Activated CD4-positive, alpha-beta T cell treated with anti-CD3 and anti-CD28 coated beads, Interleukin-2, amount 50 U/mL, for 16 hours (primary cell): Measurements from ENCODE around the gene ADD3.

Experiments
- DNase-seq: peaks from one replicate; pipeline ENCODE4 v3.0.0-alpha.2; 2020

ADD3 gene

DNA sequence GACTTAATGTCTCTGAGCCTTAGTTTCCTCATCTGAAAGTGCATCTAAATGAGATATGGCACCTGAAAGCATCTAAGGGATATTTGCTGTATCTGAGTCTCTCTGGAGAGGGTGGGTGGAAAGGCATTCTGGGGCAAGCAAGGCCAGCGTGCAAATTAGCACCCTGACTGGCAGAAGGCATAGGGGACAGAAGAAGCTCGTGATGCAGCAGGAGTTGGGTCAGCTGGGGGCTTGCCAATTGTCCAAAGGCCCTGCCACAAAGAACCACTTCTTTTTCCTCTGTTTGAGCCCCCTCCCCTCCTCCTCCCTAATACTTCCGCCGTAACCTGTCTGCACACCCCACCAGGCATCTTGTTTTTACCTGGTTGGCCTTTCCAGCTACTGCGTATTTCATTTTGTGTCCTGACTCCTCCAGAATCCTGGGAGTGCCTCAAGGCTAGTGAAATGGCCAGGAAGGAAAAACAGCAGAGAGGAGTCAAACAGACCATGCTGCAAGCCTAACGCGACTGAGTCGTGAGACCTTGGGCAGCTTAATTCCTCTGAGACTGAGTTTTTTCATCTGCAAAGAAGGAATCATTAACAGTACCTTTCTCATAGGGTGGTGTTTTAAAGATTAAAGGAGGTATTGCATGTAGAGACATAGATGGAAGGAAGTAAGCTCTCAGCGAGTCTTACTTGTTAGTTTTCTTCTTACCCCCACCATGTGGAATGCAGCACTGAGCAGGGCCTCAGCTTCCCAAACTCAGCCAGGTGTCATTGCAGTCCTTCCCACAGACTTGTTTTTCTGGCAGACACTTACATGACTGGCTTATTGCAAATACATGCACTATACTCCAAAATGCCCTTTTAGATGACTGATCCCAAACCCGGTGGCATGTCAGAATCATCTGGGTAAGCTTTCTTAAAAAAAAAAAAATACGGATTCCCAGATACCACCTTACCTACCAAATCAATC is 150.5 kb downstream of the ADD3 start:
- no peak for DNase-seq

DNA sequence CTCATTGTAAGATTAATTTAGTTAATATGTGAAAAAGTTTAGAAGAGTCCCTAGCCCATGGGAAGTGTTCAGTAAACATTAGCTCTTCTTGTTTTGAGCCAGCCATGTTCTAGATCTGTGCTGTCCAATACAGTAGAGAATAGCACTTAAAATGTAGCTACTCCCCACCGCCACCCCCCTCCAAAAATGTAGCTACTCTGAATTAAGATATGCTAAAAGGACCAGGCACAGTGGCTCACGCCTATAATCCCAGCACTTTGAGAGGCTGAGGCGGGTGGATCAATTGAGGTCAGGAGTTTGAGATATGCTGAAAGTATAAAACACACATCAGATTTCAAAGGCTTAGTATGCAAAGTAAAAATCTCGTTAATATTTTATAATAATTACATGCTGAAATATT is 152.3 kb downstream of the ADD3 start:
- no peak for DNase-seq

DNA sequence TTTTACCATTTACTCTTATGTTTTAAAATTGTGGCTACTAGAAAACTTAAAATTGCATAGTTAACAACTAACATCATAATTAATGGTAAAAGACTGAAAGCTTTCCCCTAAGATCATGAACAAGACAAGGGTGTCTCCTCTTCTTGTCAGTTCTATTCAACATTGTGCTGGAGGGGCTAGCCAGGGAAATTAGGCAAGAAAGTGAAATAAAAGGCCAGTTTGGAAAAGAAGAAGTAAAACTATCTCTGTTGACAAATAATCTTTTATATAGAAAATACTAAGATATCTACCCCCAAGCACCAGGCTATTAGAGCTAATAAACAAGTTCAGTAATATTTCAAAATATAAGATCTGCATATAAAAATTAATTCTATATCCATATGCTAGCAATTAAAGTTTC is 152.7 kb downstream of the ADD3 start:
- no peak for DNase-seq

DNA sequence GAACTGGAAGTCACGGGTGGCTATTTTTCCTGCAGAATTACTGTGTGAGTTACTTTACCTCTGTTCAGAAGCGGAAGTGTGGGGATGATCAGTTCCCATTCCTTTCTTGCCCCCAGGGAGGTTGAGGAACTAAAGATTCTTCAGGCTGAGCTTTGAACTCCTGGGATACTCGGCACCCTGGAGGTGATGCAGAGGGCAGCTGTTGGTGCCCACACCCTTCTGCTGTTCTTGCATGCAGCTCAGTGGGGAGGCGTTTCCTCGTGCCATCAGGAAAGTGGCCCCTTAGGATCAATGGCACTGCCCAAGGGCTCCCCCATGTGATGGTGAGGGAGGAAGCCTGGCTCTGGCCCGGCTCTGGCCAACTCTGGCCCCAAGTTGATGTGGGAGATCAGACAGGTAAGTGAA is 155.0 kb downstream of the ADD3 start:
- no peak for DNase-seq

DNA sequence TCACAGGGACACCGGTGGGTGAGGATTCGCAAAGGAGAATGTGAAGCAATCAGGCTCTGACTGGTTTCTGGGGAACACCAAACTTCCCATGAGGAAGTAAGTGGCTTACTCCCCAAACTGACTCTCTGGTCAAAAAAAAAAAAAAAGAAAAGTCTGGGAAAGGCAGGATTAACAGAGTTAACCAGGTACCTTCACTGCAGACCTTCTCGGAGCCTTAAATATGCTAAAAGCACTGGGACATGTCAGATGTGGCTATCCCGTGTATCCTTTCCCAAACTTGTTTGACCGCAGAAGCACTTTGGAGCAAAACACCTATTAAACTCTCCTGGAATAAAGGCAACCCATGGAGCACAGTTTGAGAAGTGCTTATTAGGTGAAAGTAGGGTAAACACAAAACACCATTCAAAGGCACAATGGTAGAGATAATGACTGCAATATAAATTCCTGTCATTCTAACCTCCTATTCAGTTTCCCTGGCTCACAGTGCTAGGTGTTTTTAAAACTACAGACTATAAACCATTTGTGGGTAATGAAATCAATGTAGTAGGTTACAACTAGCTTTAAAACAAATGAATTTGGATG is 155.5 kb downstream of the ADD3 start:
- no peak for DNase-seq

DNA sequence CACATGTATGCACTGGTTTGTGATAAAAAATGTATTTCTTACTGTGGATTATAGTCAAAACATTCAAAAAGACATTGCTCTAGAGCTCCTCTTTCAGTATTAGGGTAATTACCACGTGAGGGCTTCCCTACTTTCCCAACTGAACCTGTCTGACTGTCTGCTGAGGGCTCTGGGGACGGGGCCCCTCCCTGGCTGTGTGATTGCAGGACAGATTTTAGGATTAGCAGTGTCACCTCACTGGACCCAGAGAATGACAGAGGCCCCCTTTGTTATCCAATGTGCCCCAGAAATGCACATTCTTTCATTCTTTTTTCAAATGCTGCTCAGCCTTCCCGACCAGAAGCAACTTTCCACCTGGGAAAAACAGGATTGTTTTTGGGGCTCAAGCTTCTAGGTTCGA is 156.1 kb downstream of the ADD3 start:
- DNase-seq: no peak

DNA sequence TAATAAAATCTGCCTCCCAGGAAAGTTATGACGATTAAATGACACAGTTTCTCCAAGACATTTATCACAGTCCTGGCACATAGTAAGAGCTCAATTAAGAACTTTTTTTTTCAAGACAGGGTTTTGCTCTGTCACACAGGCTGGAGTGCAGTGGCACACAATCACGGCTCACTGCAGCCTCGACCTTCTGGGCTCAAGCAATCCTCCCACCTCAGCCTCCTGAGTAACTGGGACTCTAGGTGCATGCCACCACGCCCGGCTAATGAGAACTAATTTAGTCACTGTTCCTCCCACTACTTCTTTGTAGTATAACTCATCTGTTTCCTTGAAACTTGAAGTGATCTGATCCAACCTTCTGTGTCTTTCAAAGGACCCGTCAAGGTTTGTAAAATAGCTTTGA is 157.5 kb downstream of the ADD3 start:
- no peak for DNase-seq

DNA sequence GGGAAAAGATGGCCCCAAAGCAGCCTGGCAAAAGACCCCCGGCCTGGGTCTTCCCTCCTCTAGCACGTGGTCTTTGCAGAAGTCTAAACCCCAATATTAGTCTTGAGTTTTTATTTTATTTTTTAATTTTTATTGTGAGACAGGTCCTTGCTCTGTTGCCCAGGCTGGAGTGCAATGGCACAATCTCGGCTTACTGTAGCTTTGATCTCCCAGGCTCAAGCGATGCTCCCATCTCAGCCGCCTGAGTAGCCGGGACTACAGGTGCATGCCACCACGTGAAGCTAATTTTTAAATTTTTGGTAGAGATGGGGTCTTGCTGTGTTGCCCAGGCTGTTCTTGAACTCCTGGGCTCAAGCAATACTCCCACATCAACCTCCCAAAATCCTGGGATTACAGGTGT is 159.4 kb downstream of the ADD3 start:
- no peak for DNase-seq

DNA sequence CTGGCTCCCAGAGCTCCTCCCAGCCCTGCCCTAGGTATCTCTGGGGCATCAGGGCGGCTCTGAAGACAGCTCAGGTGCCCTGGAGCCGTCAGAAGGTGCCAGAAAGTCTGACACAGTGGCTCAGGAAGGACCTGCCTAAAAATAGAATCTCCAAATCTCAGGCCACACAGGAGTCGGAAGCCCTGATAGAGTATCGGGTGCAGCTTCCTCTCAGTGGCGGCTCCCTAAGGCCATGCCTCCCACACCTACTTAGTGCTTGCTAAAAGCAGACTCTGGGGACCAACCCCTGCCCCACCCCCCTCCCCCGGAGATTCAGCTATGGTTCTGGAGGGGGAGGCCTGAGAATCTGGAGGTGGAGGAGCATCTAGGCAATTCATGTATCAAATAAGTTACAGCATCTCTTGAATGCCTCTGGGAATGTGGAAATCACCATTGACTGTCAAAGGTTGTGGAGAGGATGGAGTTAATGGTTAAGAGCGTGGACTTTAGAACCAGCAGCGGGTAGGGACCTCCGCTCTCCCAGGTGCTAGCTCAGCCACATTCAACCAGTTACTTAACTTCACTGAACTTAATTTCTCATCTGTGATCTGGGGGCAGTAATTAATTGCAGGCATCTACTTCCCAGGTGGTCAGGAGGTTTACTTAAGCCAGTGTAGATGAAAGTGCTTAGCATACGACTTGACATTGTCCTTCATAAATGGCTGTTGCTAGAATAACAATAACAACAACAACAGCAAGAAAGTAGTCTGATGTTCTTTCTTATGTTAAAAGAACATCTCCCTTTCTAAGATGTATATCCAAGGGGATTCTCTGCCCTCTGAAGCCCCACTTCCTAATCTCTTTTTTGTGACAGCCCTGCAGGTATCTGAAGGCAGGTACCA is 161.1 kb downstream of the ADD3 start:
- DNase-seq: no peak

DNA sequence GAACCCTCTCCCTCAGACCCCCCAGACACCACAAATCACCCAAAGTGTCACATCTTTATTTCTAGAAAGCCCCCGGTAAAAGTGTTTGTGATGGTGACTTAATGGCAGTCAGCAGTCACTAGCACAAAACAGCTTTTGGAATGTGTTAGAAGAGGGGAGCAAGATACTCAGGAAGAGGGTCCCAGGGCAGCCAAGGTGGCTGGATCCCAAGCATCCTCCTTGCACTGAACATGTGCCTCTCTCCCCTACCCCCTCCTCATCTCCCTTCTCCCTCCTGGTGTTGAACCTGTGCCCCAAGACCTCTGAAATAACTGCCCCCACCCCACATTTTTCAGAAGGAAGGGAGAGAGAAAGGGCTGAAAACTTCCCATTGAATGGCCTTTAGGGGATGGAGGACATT is 161.8 kb downstream of the ADD3 start:
- DNase-seq: no peak

DNA sequence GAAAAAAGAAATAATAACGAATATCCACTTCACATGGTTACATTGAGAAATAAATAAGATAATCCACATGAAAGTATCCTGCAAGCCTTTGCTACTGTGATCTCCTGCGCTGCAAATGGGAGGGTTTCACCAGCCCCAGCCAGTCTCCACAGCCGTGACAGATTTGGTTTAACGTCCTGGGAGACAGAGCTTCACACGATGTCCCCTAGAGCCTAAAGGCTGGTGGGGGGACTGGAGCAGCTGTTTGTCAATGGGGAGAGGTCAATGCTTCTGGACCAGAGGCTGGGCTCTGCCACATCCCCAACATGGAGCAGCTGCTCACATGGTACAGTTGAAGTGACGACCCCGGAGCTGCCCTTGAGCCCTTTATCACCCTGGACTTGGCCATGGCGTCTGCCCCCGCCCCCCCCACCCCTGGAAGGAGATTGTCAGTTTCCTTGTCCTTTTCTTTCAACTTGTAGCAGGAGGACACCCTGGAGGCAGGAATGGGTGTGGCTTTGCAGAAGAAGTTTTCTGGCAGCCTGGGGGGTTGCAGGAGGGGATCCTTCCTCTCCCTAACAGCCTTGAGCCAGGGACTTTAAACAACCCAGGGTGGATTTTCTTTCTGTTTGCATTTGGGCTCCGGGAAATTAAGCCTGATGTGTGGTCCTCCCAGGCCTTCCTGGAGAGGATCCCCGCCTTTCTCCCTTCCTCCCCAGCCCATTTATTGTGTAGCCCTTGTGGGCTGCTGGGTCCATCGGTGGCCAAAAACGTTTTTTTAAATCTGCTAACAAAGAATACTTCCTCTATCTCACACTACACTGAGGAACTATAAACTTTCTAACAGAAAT is 162.6 kb downstream of the ADD3 start:
- DNase-seq: no peak

DNA sequence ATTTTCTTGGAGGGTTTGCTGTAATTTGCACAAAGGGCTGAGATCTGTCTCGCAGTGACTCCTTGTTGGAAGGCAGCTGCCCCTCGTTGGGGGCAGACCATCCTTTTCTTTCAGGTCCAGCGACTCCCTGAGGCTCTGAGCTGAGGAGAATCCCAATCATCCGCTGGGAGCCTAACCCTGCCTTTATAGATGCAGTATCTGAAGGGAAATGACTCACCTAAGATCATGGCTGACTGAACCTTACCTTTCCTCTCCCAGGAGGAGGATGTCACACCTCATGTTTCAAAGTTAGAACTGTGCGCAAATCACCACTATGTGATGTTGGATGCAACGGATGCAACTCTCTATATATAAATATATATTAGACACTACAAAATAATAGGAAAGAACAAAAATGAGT is 163.2 kb downstream of the ADD3 start:
- DNase-seq: no peak

DNA sequence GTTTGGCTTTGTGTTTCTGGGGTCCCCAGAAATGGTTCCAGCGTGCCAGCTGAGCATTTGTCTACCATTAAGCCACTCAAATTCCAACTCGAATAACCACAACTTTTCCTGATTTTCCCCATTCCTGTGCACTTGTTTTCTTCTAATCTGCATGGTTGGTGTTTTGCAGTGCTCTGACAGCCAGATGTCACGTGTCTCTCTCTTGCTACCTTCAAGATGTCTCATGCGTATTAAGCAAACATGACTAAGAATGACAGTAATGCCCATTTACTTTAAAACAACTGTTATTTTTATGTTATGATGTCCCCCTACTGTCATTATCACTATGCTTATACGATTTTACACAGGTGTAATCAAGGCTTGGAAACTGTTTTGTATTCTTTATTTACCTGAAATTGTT is 164.4 kb downstream of the ADD3 start:
- DNase-seq: no peak

DNA sequence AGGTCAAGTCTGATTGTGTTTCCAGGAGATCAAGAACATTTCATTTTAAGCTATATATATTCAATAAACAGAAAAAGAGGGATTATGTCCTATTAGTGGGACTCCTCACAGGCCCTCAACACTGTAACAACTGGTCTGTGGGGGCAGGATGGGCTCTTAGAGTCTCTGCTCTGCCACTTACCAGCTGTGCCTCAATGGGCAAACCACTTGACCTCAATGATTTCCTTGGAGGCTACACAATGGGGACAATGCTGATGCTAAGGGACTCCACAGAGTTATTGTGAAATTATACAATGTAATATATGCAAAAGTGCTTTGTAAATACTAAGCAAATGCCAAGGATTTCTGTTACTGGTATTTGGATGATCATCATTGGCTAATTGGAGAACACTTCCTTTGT is 166.4 kb downstream of the ADD3 start:
- no peak for DNase-seq

DNA sequence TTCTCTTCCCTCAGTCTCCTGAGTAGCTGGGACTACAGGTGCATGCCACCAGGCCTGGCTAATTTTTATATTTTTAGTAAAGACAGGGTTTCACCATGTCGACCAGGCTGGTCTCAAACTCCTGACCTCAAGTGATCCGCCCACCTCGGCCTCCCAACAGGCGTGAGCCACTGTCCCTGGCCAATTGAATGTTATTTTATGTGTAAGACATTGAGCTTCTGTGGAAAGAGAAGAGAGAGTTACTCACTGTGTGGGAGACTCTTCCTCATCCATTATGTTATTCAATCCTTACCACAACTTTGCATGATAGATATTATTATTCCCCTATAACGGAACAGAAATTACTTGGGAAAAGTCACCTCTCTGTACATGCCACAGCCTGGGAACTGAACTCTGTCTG is 167.0 kb downstream of the ADD3 start:
- no peak for DNase-seq

DNA sequence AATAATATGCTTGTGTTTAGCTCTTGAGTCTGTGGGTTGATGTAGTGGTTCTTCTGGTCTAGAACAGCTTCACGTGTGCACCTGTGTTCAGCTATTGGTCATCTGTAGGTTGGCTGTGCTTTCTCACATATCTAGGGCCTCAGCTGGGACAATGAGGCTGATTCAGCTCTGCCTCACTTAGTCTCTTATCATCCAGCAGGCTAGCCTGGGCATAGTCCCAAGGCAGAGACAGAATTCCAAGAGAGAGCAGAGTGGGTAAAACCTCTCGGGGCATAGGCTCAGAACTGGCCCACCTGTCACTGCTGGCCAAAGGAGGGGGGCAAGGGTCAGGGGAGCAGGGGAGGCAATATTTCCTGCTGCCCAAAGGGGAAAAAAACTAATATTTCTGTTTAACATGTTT is 167.6 kb downstream of the ADD3 start:
- no peak for DNase-seq

DNA sequence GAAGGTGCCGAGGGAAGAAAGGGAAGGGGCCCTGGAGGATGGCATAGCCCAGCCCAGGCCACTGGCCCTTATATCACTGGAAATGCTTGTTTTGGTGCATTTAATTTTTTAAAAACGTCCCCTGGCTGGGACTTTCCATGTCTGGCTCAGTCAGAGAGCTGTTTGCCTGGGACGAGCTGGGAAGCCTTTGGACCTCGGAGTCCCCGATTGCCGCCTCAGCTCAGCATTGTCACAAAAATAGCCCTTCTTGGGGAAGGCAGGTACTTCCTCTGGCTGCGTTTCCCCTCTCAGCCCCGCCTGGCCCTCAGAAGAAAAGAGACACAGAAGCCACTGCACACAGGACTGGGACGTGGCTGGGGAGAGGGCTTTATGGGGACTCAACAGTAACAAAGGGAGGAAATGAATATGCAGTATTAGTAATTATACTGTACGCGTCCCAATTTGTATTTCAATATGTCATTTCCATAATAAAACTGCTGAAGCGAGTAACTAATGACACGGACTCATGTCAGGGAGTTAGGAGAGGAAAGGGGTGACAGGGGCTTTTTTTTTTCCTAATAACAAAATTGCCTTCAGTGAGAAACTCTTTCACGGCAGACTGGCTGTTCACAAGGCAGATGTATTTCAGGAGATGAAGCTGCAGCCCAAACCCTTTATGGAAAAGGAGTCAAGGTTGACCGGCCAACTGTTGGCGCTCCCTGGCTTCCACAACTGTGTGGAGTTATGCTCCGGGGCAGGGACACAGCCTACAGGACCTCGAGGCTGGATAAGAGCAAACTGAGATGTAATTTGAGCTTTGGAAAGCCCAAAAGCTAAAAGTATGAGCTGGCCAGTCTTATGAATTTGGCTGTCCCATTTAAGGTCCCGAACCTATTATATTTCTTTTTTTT is 168.6 kb downstream of the ADD3 start:
- no peak for DNase-seq

DNA sequence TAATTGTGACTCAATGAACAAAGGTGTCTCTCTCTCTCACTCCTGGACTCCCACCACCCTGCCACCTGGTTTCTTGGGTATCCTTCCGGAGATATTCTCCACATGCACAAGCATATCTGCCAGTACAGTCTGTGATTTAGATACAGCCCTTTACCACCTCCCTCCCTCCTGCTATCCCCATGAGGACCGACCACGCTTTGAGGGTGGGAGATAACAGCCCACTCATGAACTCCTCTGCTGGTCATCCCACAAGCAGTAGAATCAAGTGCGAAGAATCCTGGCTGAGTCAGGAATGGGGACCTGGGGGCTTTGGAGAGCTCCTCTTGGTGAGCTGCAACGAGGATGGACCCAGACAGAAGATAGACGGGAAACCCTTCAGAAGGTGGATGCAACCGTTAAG is 171.4 kb downstream of the ADD3 start:
- no peak for DNase-seq

DNA sequence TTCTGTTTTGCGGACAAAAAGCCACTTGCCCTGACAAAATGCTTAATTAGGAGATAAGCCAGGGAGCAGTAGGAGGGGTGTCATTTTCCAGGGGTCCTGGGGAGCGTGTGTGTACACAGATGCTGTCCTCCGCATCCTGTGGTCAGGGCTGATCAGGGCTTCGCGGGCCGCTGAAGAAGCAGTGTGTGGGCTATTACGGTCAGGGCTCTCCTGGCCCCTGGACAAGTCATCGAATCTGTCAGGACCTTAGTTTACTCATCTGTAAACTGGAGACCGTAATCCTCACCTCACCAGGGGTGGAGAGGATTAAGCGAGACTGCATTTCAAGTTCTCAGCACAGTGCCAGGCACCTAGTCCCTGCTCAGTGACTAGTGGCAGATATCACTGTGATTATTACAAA is 173.7 kb downstream of the ADD3 start:
- no peak for DNase-seq

DNA sequence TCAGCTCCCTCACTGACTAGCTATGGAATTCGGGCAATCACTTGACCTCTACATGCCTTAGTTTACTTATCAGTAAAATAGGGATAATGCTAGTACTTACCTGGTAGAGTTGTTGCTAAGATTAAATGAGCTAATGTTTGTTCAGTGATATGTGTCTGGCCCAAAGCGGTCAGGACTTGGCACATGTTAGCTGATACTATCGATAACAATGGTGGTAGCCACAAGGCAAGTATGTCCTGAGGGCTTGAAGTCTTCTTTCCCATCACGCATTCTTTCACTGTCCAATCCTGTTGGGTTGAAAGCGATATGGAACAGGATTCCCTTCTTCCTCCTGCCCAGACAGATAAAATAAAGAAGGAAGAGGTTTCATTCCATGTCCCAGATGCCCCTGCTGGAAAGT is 174.1 kb downstream of the ADD3 start:
- DNase-seq: no peak

DNA sequence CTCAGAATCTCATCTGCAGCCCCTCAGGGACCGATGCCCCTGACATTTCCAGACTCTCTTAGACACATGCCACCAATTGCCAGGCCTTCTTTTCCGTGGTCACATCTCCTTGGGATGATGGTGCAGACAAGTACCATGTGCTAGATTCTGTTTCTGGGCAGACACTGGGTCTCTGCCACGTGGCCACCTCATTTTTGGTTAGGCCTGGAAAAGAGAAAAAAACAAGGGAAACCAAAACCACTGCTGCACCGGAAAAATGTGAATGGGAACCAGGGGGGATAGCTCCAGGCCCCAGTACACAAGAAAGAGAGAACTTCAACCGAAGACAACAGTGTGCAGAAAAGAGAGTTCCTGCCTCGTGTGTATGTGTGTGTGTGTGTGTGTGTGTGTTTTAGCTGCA is 176.6 kb downstream of the ADD3 start:
- DNase-seq: no peak
